HEK293 (cell line): ENCODE results near the gene KRT38.

Experiments used
- CTCF ChIP-seq: fragments of 450-650 bp; formaldehyde crosslinking; IDR thresholded peaks from 2 replicates; pipeline ENCODE4 v1.5.1; 2016; ENCODE audit warnings: missing biosample characterization, missing genetic modification characterization
- GLI4 ChIP-seq: fragments of 450-650 bp; formaldehyde crosslinking; IDR thresholded peaks from 2 replicates; pipeline ENCODE4 v1.5.1; 2016; ENCODE audit warnings: missing biosample characterization, missing genetic modification characterization
- SP7 ChIP-seq: fragments of 450-650 bp; formaldehyde crosslinking; IDR thresholded peaks from 2 replicates; pipeline ENCODE4 v1.5.1; 2016; ENCODE audit warnings: missing biosample characterization, missing genetic modification characterization
- ZNF133 ChIP-seq: fragments of 450-650 bp; formaldehyde crosslinking; IDR thresholded peaks from 2 replicates; pipeline ENCODE4 v1.5.1; 2016; ENCODE audit warnings: missing biosample characterization, missing genetic modification characterization

- TF ChIP-seq ZNF133 (no peak), SP7 (no peak), CTCF (tag by site-specific recombination) (no peak), GLI4 (no peak)
Observed at GRCh38 chr17:41480581-41480980, 39.8 kb upstream of the KRT38 start.
